Caco-2 (cell line): ENCODE results near the gene ARSB. TPM values are rescaled to one million over a fixed set of nuclear protein-coding genes. Genes with fewer than 3 reads are reported as not detected.

Experiments
- BruUV-seq: library from RNA; stranded (reverse); fragments of 400-500 nt; replicated peaks from 2 replicates; lab custom pipeline; 2021; lab: Mats Ljungman, UMichigan
- CTCF ChIA-PET: fragments of 300-600 bp; sonication (Branson Sonifier 250); formaldehyde crosslinking; loops from one replicate; lab custom pipeline; 2022; ENCODE audit warnings: antibody characterized with exemption; lab: Charles Lee
- POLR2A ChIA-PET: fragments of 300-600 bp; sonication (Branson Sonifier 250); formaldehyde crosslinking; loops from one replicate; lab custom pipeline; 2022; ENCODE audit warnings: antibody characterized with exemption; lab: Charles Lee
- DNase-seq, 2 experiments: peaks; one replicate each; pipeline versions ENCODE4 v3.0.0 to v3.0.0-alpha.2; 2020 to 2022
- H3K27me3 ChIP-seq: replicated peaks from 2 replicates; pipeline ENCODE4 v1.6.0; 2011; ENCODE audit warnings: low read length; ENCODE audit not compliant: control insufficient read depth, insufficient read depth
- H3K36me3 ChIP-seq: 2 replicates; pipeline ENCODE4 v1.5.1; 2011; ENCODE audit warnings: low read length; ENCODE audit not compliant: control insufficient read depth, insufficient read depth
- H3K4me1 ChIP-seq: fragments of 250-450 bp; sonication (Bioruptor Pico); 2 replicates; pipeline ENCODE4 v1.5.1; 2020; ENCODE audit warnings: mild to moderate bottlenecking
- H3K4me3 ChIP-seq: 2 replicates; pipeline ENCODE4 v1.5.1; 2011; ENCODE audit warnings: low read depth, mild to moderate bottlenecking, control low read depth, low read length
- H3K9me3 ChIP-seq: fragments of 250-450 bp; sonication (Bioruptor Pico); 2 replicates; pipeline ENCODE4 v1.5.1; 2020; ENCODE audit warnings: mild to moderate bottlenecking, moderate library complexity
- H3K27ac Mint-ChIP-seq: one replicate; pipeline ENCODE4 v1.8.0; 2022; ENCODE audit warnings: mixed read lengths; ENCODE audit not compliant: unreplicated experiment
- H3K27me3 Mint-ChIP-seq: one replicate; pipeline ENCODE4 v1.8.0; 2022; ENCODE audit warnings: mixed read lengths; ENCODE audit not compliant: insufficient read depth, unreplicated experiment
- H3K36me3 Mint-ChIP-seq: one replicate; pipeline ENCODE4 v1.8.0; 2022; ENCODE audit warnings: mild to moderate bottlenecking, mixed read lengths; ENCODE audit not compliant: insufficient read depth, unreplicated experiment
- H3K4me1 Mint-ChIP-seq: one replicate; pipeline ENCODE4 v1.8.0; 2022; ENCODE audit warnings: low read depth, mixed read lengths; ENCODE audit not compliant: unreplicated experiment
- H3K4me3 Mint-ChIP-seq: one replicate; pipeline ENCODE4 v1.8.0; 2022; ENCODE audit warnings: mild to moderate bottlenecking, moderate library complexity, mixed read lengths; ENCODE audit not compliant: unreplicated experiment
- H3K9me3 Mint-ChIP-seq: one replicate; pipeline ENCODE4 v1.8.0; 2022; ENCODE audit warnings: mixed read lengths; ENCODE audit not compliant: unreplicated experiment
- CTCF ChIP-seq, 2 experiments: fragments of 200-600 bp in 1 of 2; IDR thresholded peaks; 1 replicate in 1 of 2; 2 replicates in 1 of 2; pipeline versions ENCODE4 v1.5.1 to v1.8.0; 2011 to 2022; ENCODE audit warnings: antibody characterized with exemption in 1 of 2, control low read depth in 1 of 2, inconsistent platforms in 1 of 2, low read depth in 1 of 2, low read length in 1 of 2, mild to moderate bottlenecking in 1 of 2, moderate library complexity in 1 of 2; ENCODE audit not compliant: insufficient read depth in 1 of 2, severe bottlenecking in 1 of 2, unreplicated experiment in 1 of 2
- intact Hi-C: fragments of 100-400 bp; cut with micrococcal nuclease; formaldehyde crosslinking; loops from one replicate; pipeline ENCODE4 v1.10.0; 2022; ENCODE audit not compliant: unreplicated experiment
- total RNA-seq: library from RNA; stranded (reverse); gene quantifications from 2 replicates; pipeline ENCODE4 v1.2.3, GENCODE V29; 2022

The ARSB gene
- total RNA-seq, 1 experiment from 2014 or later, result 17.4 TPM

- no peaks in the 10 kb centered on the region for H3K36me3 Mint-ChIP-seq
- no TSS peak for BruUV-seq
- no peak for TF ChIP-seq CTCF (IDR thresholded peaks at IDR 0.05; ENCODE audit: insufficient read depth in 1 of 2, low read depth in 1 of 2, low read length in 1 of 2, severe bottlenecking in 1 of 2, unreplicated experiment in 1 of 2)
- H3K27me3 Mint-ChIP-seq, result peaks cover 5% of the 10 kb centered on the region
- Histone ChIP-seq H3K9me3 (no peaks in the 10 kb centered on the region), H3K4me1 (no peaks in the 10 kb centered on the region), H3K27me3 (no peaks in the 10 kb centered on the region; the same call in 1 of the 2 replicates), H3K36me3 (no peaks in the 10 kb centered on the region), H3K4me3 (no peak overlapping the region)
- intact Hi-C loops, result no loop called here
- H3K27ac Mint-ChIP-seq, result no peak overlapping the region
- H3K4me3 Mint-ChIP-seq, result no peak overlapping the region
- peaks cover 3% of the 10 kb centered on the region for H3K9me3 Mint-ChIP-seq
- CTCF ChIA-PET, result no interaction called here
- DNase-seq, result no peak
- POLR2A ChIA-PET, result no interaction called here
- H3K4me1 Mint-ChIP-seq, result no peaks in the 10 kb centered on the region
Observed at GRCh38 chr5:79007872-79008271, 22.8 kb upstream of the ARSB start.

- no peaks in the 10 kb centered on the region for H3K9me3 ChIP-seq
- no peak overlapping the region for H3K27ac Mint-ChIP-seq
- CTCF ChIA-PET, result no interaction called here
- BruUV-seq, result no TSS peak
- H3K27me3 ChIP-seq, result no peaks in the 10 kb centered on the region; the same call in 1 of the 2 replicates
- H3K4me3 ChIP-seq, result no peak overlapping the region
- no peak overlapping the region for H3K4me3 Mint-ChIP-seq
- no peaks in the 10 kb centered on the region for H3K4me1 ChIP-seq
- no peak for DNase-seq
- peaks cover 6% of the 10 kb centered on the region for H3K27me3 Mint-ChIP-seq
- no peaks in the 10 kb centered on the region for H3K36me3 ChIP-seq
- H3K9me3 Mint-ChIP-seq, result no peaks in the 10 kb centered on the region
- POLR2A ChIA-PET, result no interaction called here
- TF ChIP-seq CTCF (IDR thresholded peaks at IDR 0.05; ENCODE audit: insufficient read depth in 1 of 2, low read depth in 1 of 2, low read length in 1 of 2, severe bottlenecking in 1 of 2, unreplicated experiment in 1 of 2), result no peak
- no peaks in the 10 kb centered on the region for H3K4me1 Mint-ChIP-seq
- intact Hi-C loops, result no loop called here
- no peaks in the 10 kb centered on the region for H3K36me3 Mint-ChIP-seq
Observed at GRCh38 chr5:79005936-79006631, 21.0 kb upstream of the ARSB start.

GRCh38 chr5:79005151-79005550, 20.0 kb upstream of the ARSB start:
- DNase-seq, result no peak
- no peaks in the 10 kb centered on the region for H3K9me3 Mint-ChIP-seq
- H3K27me3 Mint-ChIP-seq, result peaks cover 6% of the 10 kb centered on the region
- TF ChIP-seq CTCF (IDR thresholded peaks at IDR 0.05; ENCODE audit: insufficient read depth in 1 of 2, low read depth in 1 of 2, low read length in 1 of 2, severe bottlenecking in 1 of 2, unreplicated experiment in 1 of 2), result no peak
- Histone ChIP-seq H3K36me3 (no peaks in the 10 kb centered on the region), H3K9me3 (no peaks in the 10 kb centered on the region), H3K27me3 (no peaks in the 10 kb centered on the region; the same call in 1 of the 2 replicates), H3K4me1 (no peaks in the 10 kb centered on the region), H3K4me3 (no peak overlapping the region)
- H3K27ac Mint-ChIP-seq, result no peak overlapping the region
- intact Hi-C loops, result no loop called here
- H3K4me1 Mint-ChIP-seq, result no peaks in the 10 kb centered on the region
- no peak overlapping the region for H3K4me3 Mint-ChIP-seq
- H3K36me3 Mint-ChIP-seq, result no peaks in the 10 kb centered on the region
- ChIA-PET CTCF (no interaction called here), POLR2A (no interaction called here)
- no TSS peak for BruUV-seq
